ENCODE results near the gene OR52E6. TPM values are rescaled to one million over a fixed set of nuclear protein-coding genes. Genes with fewer than 3 reads are reported as not detected.

The OR52E6 gene
- total and polyA plus RNA-seq, 3 donors from 2014 or later = 1.2 to 1.4 TPM; not detected in 1

DNA sequence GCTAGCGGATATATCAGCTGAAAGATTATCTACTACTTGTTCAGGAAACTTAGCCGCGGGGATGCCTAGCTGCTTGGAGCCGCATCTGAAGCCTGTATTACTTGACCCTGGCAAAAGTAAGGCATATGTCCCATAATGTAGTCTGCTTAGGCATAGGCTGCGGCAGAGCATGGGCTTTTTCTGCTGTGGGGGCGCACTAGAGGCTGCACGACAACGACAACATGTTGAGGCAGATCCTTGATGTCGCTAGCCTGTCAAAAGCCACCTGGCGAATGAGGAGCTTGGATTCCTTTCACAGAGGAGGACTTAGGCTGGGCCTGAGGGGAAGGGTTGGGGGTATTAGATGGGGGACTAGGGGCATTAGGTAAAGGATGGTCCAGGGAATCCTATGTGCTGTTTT is 34.1 kb downstream of the OR52E6 start:
- Histone ChIP-seq H3K36me3 (ENCODE audit: low read depth, missing control alignments) (no peaks in the 10 kb centered on the region), H3K4me1 (peaks cover 7% of the 10 kb centered on the region), H3K27me3 (no peaks in the 10 kb centered on the region), H3K27ac (no peak overlapping the region), H3K4me3 (no peak overlapping the region), H3K9me3 (no peaks in the 10 kb centered on the region)
- WGBS, 2 donors = 64 to 73% methylated on average over 10 of the region's 10 CpGs
- TF ChIP-seq, protein P1, sequence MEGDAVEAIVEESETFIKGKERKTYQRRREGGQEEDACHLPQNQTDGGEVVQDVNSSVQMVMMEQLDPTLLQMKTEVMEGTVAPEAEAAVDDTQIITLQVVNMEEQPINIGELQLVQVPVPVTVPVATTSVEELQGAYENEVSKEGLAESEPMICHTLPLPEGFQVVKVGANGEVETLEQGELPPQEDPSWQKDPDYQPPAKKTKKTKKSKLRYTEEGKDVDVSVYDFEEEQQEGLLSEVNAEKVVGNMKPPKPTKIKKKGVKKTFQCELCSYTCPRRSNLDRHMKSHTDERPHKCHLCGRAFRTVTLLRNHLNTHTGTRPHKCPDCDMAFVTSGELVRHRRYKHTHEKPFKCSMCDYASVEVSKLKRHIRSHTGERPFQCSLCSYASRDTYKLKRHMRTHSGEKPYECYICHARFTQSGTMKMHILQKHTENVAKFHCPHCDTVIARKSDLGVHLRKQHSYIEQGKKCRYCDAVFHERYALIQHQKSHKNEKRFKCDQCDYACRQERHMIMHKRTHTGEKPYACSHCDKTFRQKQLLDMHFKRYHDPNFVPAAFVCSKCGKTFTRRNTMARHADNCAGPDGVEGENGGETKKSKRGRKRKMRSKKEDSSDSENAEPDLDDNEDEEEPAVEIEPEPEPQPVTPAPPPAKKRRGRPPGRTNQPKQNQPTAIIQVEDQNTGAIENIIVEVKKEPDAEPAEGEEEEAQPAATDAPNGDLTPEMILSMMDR (IDR thresholded peaks at IDR 0.05) = no peak
- TF ChIP-seq POLR2A (IDR thresholded peaks at IDR 0.05) = no peak
- intact Hi-C loops (cut with DNase I; ENCODE audit: low total_unique reads) = no loop called here
- DNase-seq = no peak

DNA sequence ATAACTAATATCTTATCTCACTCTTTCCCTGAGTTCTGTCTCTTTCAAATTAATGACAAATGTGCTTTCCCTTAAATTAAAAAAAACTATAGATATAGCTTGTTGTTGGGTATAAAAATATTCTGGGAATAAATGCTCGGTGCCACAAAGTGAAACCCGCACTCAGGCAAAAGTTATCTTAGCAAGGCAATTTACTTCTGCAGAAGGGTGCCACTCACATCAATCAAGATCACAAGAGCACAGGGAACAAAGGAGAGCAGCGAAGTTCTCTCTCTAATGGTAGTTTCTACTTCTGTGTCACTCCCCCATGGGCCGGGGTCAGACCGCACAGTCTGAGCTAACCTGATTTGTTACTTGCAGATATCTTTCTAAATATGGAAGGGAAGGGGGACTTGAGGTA is 37.7 kb downstream of the OR52E6 start:
- TF ChIP-seq POLR2A (IDR thresholded peaks at IDR 0.05) = no peak
- TF ChIP-seq, protein P1 (IDR thresholded peaks at IDR 0.05) = no peak
- no peaks in the 10 kb centered on the region for H3K36me3 ChIP-seq (ENCODE audit: low read depth, missing control alignments)
- H3K9me3 ChIP-seq = no peaks in the 10 kb centered on the region
- WGBS, 2 donors = 81 to 89% methylated on average over 5 of the region's 5 CpGs
- intact Hi-C loops (cut with DNase I; ENCODE audit: low total_unique reads) = no loop called here
- no peak overlapping the region for H3K27ac ChIP-seq
- H3K27me3 ChIP-seq = no peaks in the 10 kb centered on the region
- no peak overlapping the region for H3K4me3 ChIP-seq
- H3K4me1 ChIP-seq = peaks cover 3% of the 10 kb centered on the region
- no peak for DNase-seq

DNA sequence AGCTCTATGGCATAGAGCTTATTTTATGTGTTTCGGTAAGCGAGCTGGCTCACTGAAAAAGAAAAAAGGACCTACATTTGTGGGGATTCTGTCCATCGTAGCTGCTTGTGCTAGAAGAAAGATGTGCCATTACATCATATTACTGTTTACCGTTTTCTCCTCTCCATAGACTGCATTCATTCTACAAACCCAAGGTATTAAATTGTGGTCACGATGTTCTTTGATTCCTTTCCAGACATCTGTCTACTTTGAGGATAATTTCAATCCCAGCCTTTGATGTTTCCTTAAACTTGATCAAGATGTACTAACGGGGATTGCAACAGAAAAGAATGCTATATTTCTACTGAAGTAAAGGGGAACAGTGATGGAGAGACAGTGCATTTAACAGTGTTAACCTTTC is 45.2 kb downstream of the OR52E6 start:
- H3K27me3 ChIP-seq = no peaks in the 10 kb centered on the region
- TF ChIP-seq POLR2A (IDR thresholded peaks at IDR 0.05) = no peak
- TF ChIP-seq, protein P1 (IDR thresholded peaks at IDR 0.05) = no peak
- H3K27ac ChIP-seq = no peak overlapping the region
- H3K4me1 ChIP-seq = no peaks in the 10 kb centered on the region
- intact Hi-C loops (cut with DNase I; ENCODE audit: low total_unique reads) = no loop called here
- no peak for DNase-seq
- 88 to 91% methylated on average over 6 of the region's 6 CpGs for WGBS, 2 donors
- H3K4me3 ChIP-seq = no peak overlapping the region
- H3K9me3 ChIP-seq = no peaks in the 10 kb centered on the region
- no peaks in the 10 kb centered on the region for H3K36me3 ChIP-seq (ENCODE audit: low read depth, missing control alignments)

DNA sequence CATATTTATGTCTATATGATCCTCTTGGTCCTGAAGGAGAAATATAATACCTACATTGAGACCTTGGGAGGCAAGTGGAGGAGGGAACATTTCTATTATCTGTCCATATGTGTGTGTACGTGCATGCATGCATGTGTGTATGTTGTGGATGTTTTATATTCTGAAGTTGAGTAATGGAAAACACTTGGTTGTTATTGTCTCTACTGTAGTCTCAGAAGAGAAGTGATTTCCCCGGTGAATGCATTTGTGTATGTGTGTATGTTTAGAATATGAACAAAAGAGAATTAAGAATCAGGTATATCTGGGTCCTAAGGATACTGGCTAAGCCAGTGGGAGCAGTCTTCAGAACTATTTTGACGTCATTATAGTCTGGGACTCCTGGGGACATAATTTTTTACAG is 50.5 kb downstream of the OR52E6 start, which contains the start of gene OR52N1:
Gene OR52N1, minus strand, starts transcription at position 101 of the 400 bp plus-strand sequence. CDS start 2,449 bp downstream, outside the sequence.
- Histone ChIP-seq H3K36me3 (ENCODE audit: low read depth, missing control alignments) (no peaks in the 10 kb centered on the region), H3K27ac (no peak within 1 kb of the TSS), H3K27me3 (no peaks in the 10 kb centered on the region), H3K4me1 (no peaks in the 10 kb centered on the region), H3K4me3 (no peak within 1 kb of the TSS), H3K9me3 (no peaks in the 10 kb centered on the region)
- intact Hi-C loops (cut with DNase I; ENCODE audit: low total_unique reads) = no loop called here
- TF ChIP-seq POLR2A (IDR thresholded peaks at IDR 0.05) = no peak
- TF ChIP-seq, protein P1 (IDR thresholded peaks at IDR 0.05) = no peak
- no peak for DNase-seq
- WGBS, 2 donors = 81 to 86% methylated on average over 3 of the region's 3 CpGs

Other genes starting within 250 kb of the OR52E6 start
- gene TRIM6, start 245.3 kb downstream of the OR52E6 start, total RNA-seq = 10 to 100 TPM in 1 of 2 donors, 1 to 10 TPM in 1; 9.1 to 10.6 TPM
- 20.9 TPM for gene TRIM6, start 245.3 kb downstream of the OR52E6 start, polyA plus RNA-seq (ENCODE audit: insufficient read depth, low read depth, low replicate concordance)
- 1 to 10 TPM; 6.5 to 7.6 TPM for gene TRIM34, start 216.9 kb downstream of the OR52E6 start, total RNA-seq
- 6.5 TPM for gene TRIM34, start 216.9 kb downstream of the OR52E6 start, polyA plus RNA-seq (ENCODE audit: insufficient read depth, low read depth, low replicate concordance)
- 10 to 100 TPM; 10.8 to 16.2 TPM for gene TRIM5, start 156.8 kb downstream of the OR52E6 start, total RNA-seq
- gene TRIM5, start 156.8 kb downstream of the OR52E6 start, polyA plus RNA-seq (ENCODE audit: insufficient read depth, low read depth, low replicate concordance) = 8.8 TPM
- 10 to 100 TPM; 25.0 to 30.3 TPM for gene TRIM22, start 152.1 kb downstream of the OR52E6 start, total RNA-seq
- gene TRIM22, start 152.1 kb downstream of the OR52E6 start, polyA plus RNA-seq (ENCODE audit: insufficient read depth, low read depth, low replicate concordance) = 25.0 TPM
- under 1 TPM; 0.16 to 0.25 TPM for gene OR56B1, start 105.4 kb downstream of the OR52E6 start, total RNA-seq
- not detected for gene OR56B1, start 105.4 kb downstream of the OR52E6 start, polyA plus RNA-seq (ENCODE audit: insufficient read depth, low read depth, low replicate concordance)
- gene OR52N4, start 87.7 kb downstream of the OR52E6 start, total RNA-seq = 1 to 10 TPM in 1 of 2 donors, not detected in 1; 1.1 TPM
- gene OR52N4, start 87.7 kb downstream of the OR52E6 start, polyA plus RNA-seq (ENCODE audit: insufficient read depth, low read depth, low replicate concordance) = 0.44 TPM
- gene OR52N5, start 58.5 kb downstream of the OR52E6 start, total RNA-seq = 1 to 10 TPM; 2.0 to 2.5 TPM
- gene OR52N5, start 58.5 kb downstream of the OR52E6 start, polyA plus RNA-seq (ENCODE audit: insufficient read depth, low read depth, low replicate concordance) = not detected
- gene OR52N1, start 50.6 kb downstream of the OR52E6 start, total RNA-seq = 1 to 10 TPM; 1.6 to 1.7 TPM
- gene OR52N1, start 50.6 kb downstream of the OR52E6 start, polyA plus RNA-seq (ENCODE audit: insufficient read depth, low read depth, low replicate concordance) = not detected
- not detected for gene OR52N2, start 33.0 kb downstream of the OR52E6 start, total RNA-seq
- gene OR52N2, start 33.0 kb downstream of the OR52E6 start, polyA plus RNA-seq (ENCODE audit: insufficient read depth, low read depth, low replicate concordance) = 0.44 TPM
- gene OR52E8, start 15.8 kb upstream of the OR52E6 start, total RNA-seq = 1 to 10 TPM; 3.0 to 4.6 TPM
- gene OR52E8, start 15.8 kb upstream of the OR52E6 start, polyA plus RNA-seq (ENCODE audit: insufficient read depth, low read depth, low replicate concordance) = not detected
- not detected for gene OR52E4, start 38.7 kb upstream of the OR52E6 start, total RNA-seq
- not detected for gene OR52E4, start 38.7 kb upstream of the OR52E6 start, polyA plus RNA-seq (ENCODE audit: insufficient read depth, low read depth, low replicate concordance)
- gene OR52E5, start 51.3 kb upstream of the OR52E6 start, total RNA-seq = not detected
- not detected for gene OR52E5, start 51.3 kb upstream of the OR52E6 start, polyA plus RNA-seq (ENCODE audit: insufficient read depth, low read depth, low replicate concordance)
- gene OR56A3, start 100.4 kb upstream of the OR52E6 start, total RNA-seq = 1 to 10 TPM in 1 of 2 donors, under 1 TPM in 1; 0.87 to 1.0 TPM
- gene OR56A3, start 100.4 kb upstream of the OR52E6 start, polyA plus RNA-seq (ENCODE audit: insufficient read depth, low read depth, low replicate concordance) = 0.90 TPM
- gene OR56A5, start 126.6 kb upstream of the OR52E6 start, total RNA-seq = not detected
- not detected for gene OR56A5, start 126.6 kb upstream of the OR52E6 start, polyA plus RNA-seq (ENCODE audit: insufficient read depth, low read depth, low replicate concordance)
- under 1 TPM in 1 of 2 donors, not detected in 1; 0.79 TPM for gene OR52L1, start 145.1 kb upstream of the OR52E6 start, total RNA-seq
- not detected for gene OR52L1, start 145.1 kb upstream of the OR52E6 start, polyA plus RNA-seq (ENCODE audit: insufficient read depth, low read depth, low replicate concordance)
- under 1 TPM in 1 of 2 donors, not detected in 1; 0.55 TPM for gene OR56A4, start 165.0 kb upstream of the OR52E6 start, total RNA-seq
- not detected for gene OR56A4, start 165.0 kb upstream of the OR52E6 start, polyA plus RNA-seq (ENCODE audit: insufficient read depth, low read depth, low replicate concordance)
- under 1 TPM; 0.06 to 0.16 TPM for gene OR56A1, start 188.9 kb upstream of the OR52E6 start, total RNA-seq
- not detected for gene OR56A1, start 188.9 kb upstream of the OR52E6 start, polyA plus RNA-seq (ENCODE audit: insufficient read depth, low read depth, low replicate concordance)